Activated CD8-positive, alpha-beta T cell treated with anti-CD3 and anti-CD28 coated beads, Interleukin-2, amount 10 ng/mL, durations not matched to agents 7 days and 5 days (primary cell): ENCODE results near the gene KCTD20. TPM values are rescaled to one million over a fixed set of nuclear protein-coding genes. Genes with fewer than 3 reads are reported as not detected.

Experiments used
- ATAC-seq: fragments of 150-1000 bp; cut with Tn5 transposase; one replicate; pipeline ENCODE4 v1.10.0; 2021; ENCODE audit warnings: moderate library complexity
- CTCF ChIA-PET: fragments of 350-600 bp; sonication (Branson Sonifier 250); formaldehyde crosslinking; loops from one replicate; lab custom pipeline; 2021; ENCODE audit warnings: antibody characterized with exemption; lab: Charles Lee
- POLR2A ChIA-PET: fragments of 350-600 bp; sonication (Branson Sonifier 250); formaldehyde crosslinking; loops from one replicate; lab custom pipeline; 2021; ENCODE audit warnings: antibody characterized with exemption; lab: Charles Lee
- DNase-seq: peaks from one replicate; pipeline ENCODE4 v3.0.0-alpha.2; 2020
- H3K27ac Mint-ChIP-seq: one replicate; pipeline ENCODE4 v1.8.0; 2021; ENCODE audit warnings: mild to moderate bottlenecking, mixed read lengths
- H3K27me3 Mint-ChIP-seq: one replicate; pipeline ENCODE4 v1.8.0; 2021; ENCODE audit warnings: low read depth, mixed read lengths
- H3K36me3 Mint-ChIP-seq: one replicate; pipeline ENCODE4 v1.8.0; 2021; ENCODE audit warnings: low read depth, mixed read lengths
- H3K4me1 Mint-ChIP-seq: one replicate; pipeline ENCODE4 v1.8.0; 2021; ENCODE audit warnings: low read depth, mixed read lengths
- H3K4me3 Mint-ChIP-seq: one replicate; pipeline ENCODE4 v1.8.0; 2021; ENCODE audit warnings: mild to moderate bottlenecking, mixed read lengths
- H3K9me3 Mint-ChIP-seq: one replicate; pipeline ENCODE4 v1.8.0; 2022; ENCODE audit warnings: mixed read lengths; ENCODE audit not compliant: insufficient read depth
- total RNA-seq, 2 experiments: library from RNA; stranded (reverse); gene quantifications; one replicate each; pipeline ENCODE4 v1.2.3, GENCODE V29; 2021

KCTD20 gene
- total RNA-seq, 2 experiments from 2014 or later: 56.5 to 58.9 TPM

DNA sequence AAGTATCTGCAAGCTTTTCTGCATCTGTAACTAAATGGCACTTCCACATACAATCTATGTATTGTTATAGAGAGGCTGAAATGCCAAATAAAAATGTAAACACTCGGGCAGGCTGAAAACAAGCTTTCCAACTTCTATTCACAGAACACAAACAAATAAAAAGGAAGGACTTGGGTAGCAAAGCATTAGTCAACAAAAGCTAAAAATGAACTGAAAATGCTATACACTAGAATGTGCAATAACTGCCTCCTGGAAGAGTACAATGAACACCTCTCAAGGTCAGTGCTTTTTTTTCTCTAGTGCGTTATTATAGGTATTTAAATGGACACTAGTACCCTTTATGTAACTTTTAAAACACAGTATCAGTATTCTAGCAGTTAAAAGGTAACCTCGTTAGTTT lies 73.0 kb downstream of the KCTD20 start:
- Mint-ChIP-seq H3K9me3 (no peaks in the 10 kb centered on the region), H3K36me3 (peaks cover 68% of the 10 kb centered on the region), H3K4me3 (no peak overlapping the region), H3K27me3 (no peaks in the 10 kb centered on the region), H3K4me1 (peaks cover 53% of the 10 kb centered on the region), H3K27ac (no peak overlapping the region)
- POLR2A ChIA-PET: interaction anchor here (0.9 kb wide), 1 partner anchor 28 kb away, joined by 3 read pairs; no protein-coding TSS in a partner anchor
- CTCF ChIA-PET: interaction anchor here (0.5 to 1.8 kb wide), 5 partner anchors 8 to 93 kb away, joined by 3 to 5 read pairs (median 3); no protein-coding TSS in a partner anchor
- ATAC-seq (no peak), DNase-seq (no peak)

DNA sequence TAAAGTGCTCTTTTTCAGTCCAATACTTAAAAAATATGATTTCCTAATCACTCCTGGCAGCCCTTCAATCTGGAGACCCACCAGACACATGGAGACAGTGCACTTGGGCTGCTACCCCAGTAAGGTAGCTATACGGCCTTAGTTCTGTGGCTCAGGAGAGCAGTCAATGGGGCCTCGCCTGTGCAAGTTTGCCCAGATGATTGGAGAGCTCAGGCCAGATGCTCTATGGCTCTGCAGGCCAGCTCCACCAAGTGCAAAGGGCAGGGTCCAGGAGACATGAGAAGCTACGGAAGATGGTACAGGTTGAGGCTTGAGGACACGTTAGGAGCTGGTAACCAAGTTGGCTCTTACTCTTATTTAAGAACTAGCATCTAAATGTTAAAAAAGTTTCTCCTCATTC lies 73.8 kb downstream of the KCTD20 start:
- Mint-ChIP-seq H3K4me1 (peaks cover 53% of the 10 kb centered on the region), H3K27ac (no peak overlapping the region), H3K4me3 (no peak overlapping the region), H3K9me3 (no peaks in the 10 kb centered on the region), H3K36me3 (peaks cover 66% of the 10 kb centered on the region), H3K27me3 (no peaks in the 10 kb centered on the region)
- DNase-seq: no peak
- ChIA-PET CTCF (interaction anchor here (0.9 to 1.7 kb wide), 3 partner anchors 9 to 63 kb away, joined by 3 to 4 read pairs (median 3); no protein-coding TSS in a partner anchor), POLR2A (interaction anchor here (0.9 kb wide), 2 partner anchors 28 to 76 kb away, joined by 3 read pairs; no protein-coding TSS in a partner anchor)
- no peak for ATAC-seq

DNA sequence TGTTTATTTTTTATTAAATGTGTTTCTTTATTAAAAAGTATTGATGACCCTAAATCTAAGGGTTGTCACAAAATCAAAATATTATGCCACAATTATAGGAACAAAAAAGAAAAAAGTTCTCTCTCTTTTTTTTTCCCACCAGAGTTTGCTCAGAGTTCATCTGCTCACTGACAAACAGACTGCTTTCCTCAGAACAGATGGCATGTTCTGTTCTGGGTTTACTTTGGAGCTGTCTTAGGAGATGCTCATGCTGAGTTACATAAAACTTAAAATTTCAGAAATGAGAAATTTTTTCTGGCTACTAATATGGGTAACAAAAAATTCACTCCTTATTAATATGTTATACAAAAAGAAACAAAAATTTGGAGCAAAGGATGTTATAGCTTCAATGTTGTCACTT lies 74.2 kb downstream of the KCTD20 start:
- H3K4me1 Mint-ChIP-seq: peaks cover 53% of the 10 kb centered on the region
- no peaks in the 10 kb centered on the region for H3K27me3 Mint-ChIP-seq
- no peak overlapping the region for H3K4me3 Mint-ChIP-seq
- no peaks in the 10 kb centered on the region for H3K9me3 Mint-ChIP-seq
- H3K36me3 Mint-ChIP-seq: peaks cover 66% of the 10 kb centered on the region
- ChIA-PET CTCF (interaction anchor here (0.9 to 1.7 kb wide), 3 partner anchors 11 to 63 kb away, joined by 3 to 4 read pairs (median 4); no protein-coding TSS in a partner anchor), POLR2A (interaction anchor here (0.9 to 1.1 kb wide), 2 partner anchors 76 to 77 kb away, joined by 3 read pairs; no protein-coding TSS in a partner anchor)
- H3K27ac Mint-ChIP-seq: no peak overlapping the region
- ATAC-seq (no peak), DNase-seq (no peak)

DNA sequence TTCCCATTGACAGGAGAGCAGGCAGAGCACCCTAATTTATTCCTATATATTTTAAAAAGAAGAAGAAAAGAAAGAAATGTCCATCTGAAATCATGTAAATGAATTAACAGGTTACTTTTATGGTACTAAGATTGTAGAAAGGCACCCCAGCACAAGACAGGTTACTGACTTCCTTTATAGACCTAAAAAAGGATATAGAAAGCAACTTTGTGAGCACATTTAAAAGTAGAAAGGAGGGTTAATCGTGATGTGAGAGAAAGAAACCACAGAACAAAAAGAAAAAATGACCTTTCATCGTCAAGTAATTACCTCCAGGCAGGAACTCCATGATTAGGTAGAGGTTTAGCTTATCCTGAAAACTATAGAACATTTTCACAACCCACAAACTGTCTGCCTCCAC lies 74.6 kb downstream of the KCTD20 start:
- Mint-ChIP-seq H3K36me3 (peaks cover 66% of the 10 kb centered on the region), H3K27me3 (no peaks in the 10 kb centered on the region), H3K4me3 (no peak overlapping the region), H3K9me3 (no peaks in the 10 kb centered on the region), H3K27ac (no peak overlapping the region), H3K4me1 (peaks cover 53% of the 10 kb centered on the region)
- no peak for DNase-seq
- ChIA-PET CTCF (interaction anchor here (0.9 to 1.6 kb wide), 2 partner anchors 12 to 62 kb away, joined by 3 to 4 read pairs; no protein-coding TSS in a partner anchor), POLR2A (interaction anchor here (0.9 to 1.1 kb wide), 2 partner anchors 75 to 76 kb away, joined by 3 read pairs; no protein-coding TSS in a partner anchor)
- ATAC-seq: no peak

DNA sequence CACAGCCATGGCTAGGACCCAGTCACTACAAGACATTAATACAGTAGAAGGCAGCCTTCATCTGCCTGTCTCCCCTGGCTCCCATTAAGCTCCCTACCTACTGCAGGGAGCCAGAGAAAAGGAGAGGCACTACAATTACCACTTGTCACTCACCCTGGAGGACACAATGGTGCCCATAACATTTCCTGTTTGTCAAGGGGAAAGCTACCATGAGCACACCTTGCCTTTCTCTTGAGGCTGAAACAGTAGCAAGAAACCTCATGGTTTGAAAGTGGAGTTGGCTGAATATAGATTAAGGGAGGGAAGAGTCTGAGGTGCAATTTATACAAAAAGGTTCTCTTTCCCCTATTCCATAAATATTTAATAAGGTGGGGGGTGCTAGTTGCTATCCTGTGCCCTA lies 76.6 kb downstream of the KCTD20 start:
- H3K4me1 Mint-ChIP-seq: peaks cover 53% of the 10 kb centered on the region
- H3K4me3 Mint-ChIP-seq: no peak overlapping the region
- peaks cover 73% of the 10 kb centered on the region for H3K36me3 Mint-ChIP-seq
- H3K27ac Mint-ChIP-seq: peak overlapping the region; percentile 39
- no peak for DNase-seq
- ATAC-seq: no peak
- POLR2A ChIA-PET: interaction anchor here (1.6 kb wide), 1 partner anchor 80 kb away, joined by 5 read pairs; no protein-coding TSS in a partner anchor
- H3K9me3 Mint-ChIP-seq: no peaks in the 10 kb centered on the region
- CTCF ChIA-PET: interaction anchor here (1.3 to 2.3 kb wide), 3 partner anchors 10 to 60 kb away, joined by 3 to 8 read pairs (median 4); no protein-coding TSS in a partner anchor
- H3K27me3 Mint-ChIP-seq: no peaks in the 10 kb centered on the region

DNA sequence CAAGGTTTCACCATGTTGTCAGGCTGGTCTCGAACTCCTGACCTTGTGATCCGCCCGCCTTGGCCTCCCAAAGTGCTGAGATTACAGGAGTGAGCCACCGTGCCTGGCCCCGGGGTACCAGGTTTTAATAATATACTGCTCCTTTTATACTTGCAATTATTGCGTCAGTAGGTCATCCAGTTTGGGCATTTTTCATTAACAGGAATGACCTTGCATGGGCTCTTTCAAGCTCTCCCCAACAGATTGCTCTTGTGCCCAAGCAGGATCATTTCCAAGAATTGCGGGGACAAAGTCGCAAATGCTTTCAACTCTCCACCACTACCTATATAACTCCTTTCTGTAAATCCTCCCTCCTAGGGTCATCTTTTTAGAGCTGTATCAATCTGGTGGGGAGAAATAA lies 80.7 kb downstream of the KCTD20 start:
- H3K4me3 Mint-ChIP-seq: no peak overlapping the region
- no peaks in the 10 kb centered on the region for H3K9me3 Mint-ChIP-seq
- no peaks in the 10 kb centered on the region for H3K27me3 Mint-ChIP-seq
- H3K4me1 Mint-ChIP-seq: peaks cover 32% of the 10 kb centered on the region
- CTCF ChIA-PET: interaction anchor here (1.3 kb wide), 1 partner anchor 21 kb away, joined by 3 read pairs; no protein-coding TSS in a partner anchor
- POLR2A ChIA-PET: interaction anchor here (1.1 kb wide), 1 partner anchor 12 kb away, joined by 3 read pairs; no protein-coding TSS in a partner anchor
- no peak overlapping the region for H3K27ac Mint-ChIP-seq
- ATAC-seq: no peak
- peaks cover 72% of the 10 kb centered on the region for H3K36me3 Mint-ChIP-seq
- no peak for DNase-seq

DNA sequence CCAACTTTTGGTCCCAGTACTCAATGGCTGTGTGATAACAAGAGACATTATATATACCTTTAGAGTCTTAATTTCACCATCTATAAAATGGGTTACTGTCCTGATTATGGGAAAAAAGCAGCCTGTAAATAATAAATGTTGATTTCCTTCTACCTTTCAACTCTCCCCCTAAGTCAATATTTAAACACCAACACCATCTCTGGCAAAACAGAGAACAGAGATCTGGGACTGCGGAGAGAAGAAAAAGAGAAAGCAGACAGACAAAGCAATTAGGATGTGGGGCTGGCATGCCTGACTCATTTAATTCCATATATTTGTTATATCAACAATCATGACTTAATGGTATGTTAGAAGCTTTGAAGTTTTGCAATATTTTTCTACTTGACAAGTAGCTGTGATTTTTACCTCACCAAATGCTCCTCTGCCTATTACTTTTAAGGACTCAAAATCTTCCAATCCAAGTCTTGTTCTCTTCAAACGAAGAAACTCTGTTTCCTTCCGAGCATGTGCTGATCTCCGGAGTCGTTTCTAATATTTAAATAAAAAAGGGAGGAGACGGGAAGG lies 81.2 kb downstream of the KCTD20 start:
- no peak overlapping the region for H3K27ac Mint-ChIP-seq
- peaks cover 33% of the 10 kb centered on the region for H3K4me1 Mint-ChIP-seq
- H3K9me3 Mint-ChIP-seq: no peaks in the 10 kb centered on the region
- H3K27me3 Mint-ChIP-seq: no peaks in the 10 kb centered on the region
- ATAC-seq (no peak), DNase-seq (no peak)
- ChIA-PET CTCF (interaction anchor here (0.8 to 1.3 kb wide), 2 partner anchors 9 to 21 kb away, joined by 3 read pairs; no protein-coding TSS in a partner anchor), POLR2A (interaction anchor here (1.1 kb wide), 1 partner anchor 13 kb away, joined by 3 read pairs; no protein-coding TSS in a partner anchor)
- no peak overlapping the region for H3K4me3 Mint-ChIP-seq
- H3K36me3 Mint-ChIP-seq: peaks cover 69% of the 10 kb centered on the region

DNA sequence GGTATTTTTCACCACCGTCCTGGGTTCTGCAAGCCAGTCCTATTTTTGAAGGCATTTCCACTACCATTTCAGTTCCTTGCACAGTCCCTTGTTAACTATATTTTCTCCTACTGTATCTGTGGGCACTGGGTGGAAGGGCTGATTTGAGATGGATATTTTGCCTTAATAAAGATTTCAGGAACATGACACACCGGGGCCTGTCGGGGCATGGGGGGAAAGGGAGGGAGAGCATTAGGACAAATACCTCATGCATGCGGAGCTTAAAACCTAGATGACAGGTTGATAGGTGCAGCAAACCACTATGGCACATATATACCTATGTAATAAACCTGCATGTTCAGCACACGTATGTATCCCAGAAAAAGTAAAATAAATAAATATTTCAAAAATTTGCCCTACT lies 82.1 kb downstream of the KCTD20 start:
- Mint-ChIP-seq H3K9me3 (no peaks in the 10 kb centered on the region), H3K4me3 (no peak overlapping the region), H3K36me3 (peaks cover 67% of the 10 kb centered on the region), H3K27me3 (no peaks in the 10 kb centered on the region), H3K4me1 (peaks cover 29% of the 10 kb centered on the region), H3K27ac (no peak overlapping the region)
- CTCF ChIA-PET: no interaction called here
- ATAC-seq (no peak), DNase-seq (no peak)
- POLR2A ChIA-PET: no interaction called here

DNA sequence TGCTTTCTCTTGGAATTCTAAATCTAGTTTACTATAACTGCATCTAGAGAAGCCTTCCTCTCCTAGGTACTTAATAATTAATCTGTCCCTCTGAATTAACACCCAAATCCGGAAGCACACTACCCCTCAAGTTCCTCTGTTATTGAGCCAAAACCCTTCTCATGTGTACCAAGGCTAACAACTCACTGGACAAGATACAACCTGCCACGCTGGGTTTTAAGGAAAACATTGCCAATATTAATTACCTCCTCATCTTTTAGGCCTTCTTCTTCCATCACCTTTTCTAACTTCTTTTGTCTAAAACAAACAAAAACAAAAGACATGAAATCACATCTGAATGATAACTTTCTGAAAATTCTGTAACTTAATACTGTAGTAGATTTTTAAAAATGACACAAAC lies 82.5 kb downstream of the KCTD20 start:
- Mint-ChIP-seq H3K27me3 (no peaks in the 10 kb centered on the region), H3K27ac (no peak overlapping the region), H3K4me3 (no peak overlapping the region), H3K4me1 (peaks cover 24% of the 10 kb centered on the region), H3K36me3 (peaks cover 64% of the 10 kb centered on the region), H3K9me3 (no peaks in the 10 kb centered on the region)
- DNase-seq (no peak), ATAC-seq (no peak)
- POLR2A ChIA-PET: no interaction called here
- CTCF ChIA-PET: no interaction called here

DNA sequence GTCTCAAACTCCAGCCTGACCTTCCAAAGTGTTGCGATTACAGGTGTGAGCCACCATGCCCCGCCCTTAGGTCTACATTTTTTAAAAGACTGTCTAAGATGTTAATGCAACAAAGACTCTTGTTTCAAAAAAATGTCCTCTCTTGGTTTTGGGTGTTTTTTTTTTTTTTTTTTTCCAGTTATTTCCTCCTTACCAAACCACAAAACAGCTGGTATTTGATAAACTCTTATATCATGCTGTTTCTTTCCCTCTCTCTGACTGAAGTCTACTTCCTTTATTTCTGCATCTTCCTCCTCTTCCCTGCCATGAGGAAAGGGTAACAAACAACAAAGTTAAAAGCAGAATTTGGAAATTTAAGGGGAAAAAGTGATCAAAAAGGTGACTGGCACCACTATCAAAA lies 83.3 kb downstream of the KCTD20 start:
- Mint-ChIP-seq H3K4me3 (no peak overlapping the region), H3K36me3 (peaks cover 64% of the 10 kb centered on the region), H3K9me3 (no peaks in the 10 kb centered on the region), H3K27ac (no peak overlapping the region), H3K4me1 (peaks cover 20% of the 10 kb centered on the region), H3K27me3 (no peaks in the 10 kb centered on the region)
- ChIA-PET CTCF (interaction anchor here (1.1 kb wide), 1 partner anchor 102 kb away, joined by 5 read pairs; no protein-coding TSS in a partner anchor), POLR2A (no interaction called here)
- no peak for ATAC-seq
- no peak for DNase-seq

DNA sequence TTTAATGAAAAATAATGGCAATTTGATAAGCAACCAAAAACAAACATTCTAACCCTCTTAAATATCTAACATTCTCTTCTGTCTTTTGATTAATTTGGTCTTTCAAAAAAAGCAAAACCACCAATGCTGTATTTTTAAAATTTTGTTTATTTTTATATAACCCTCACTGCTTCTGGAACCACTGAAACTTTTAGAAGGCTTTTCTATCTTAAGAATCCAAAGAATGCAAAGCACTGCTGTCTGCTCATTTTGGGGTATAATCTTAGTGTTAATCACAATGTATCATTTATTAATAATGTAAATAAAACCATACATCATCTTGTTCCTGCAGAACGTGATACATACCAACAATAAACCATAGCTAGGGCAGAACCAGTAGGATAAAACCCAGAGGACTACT lies 90.5 kb downstream of the KCTD20 start:
- Mint-ChIP-seq H3K4me1 (peaks cover 20% of the 10 kb centered on the region), H3K36me3 (peaks cover 76% of the 10 kb centered on the region)

More for the DNA sequence above, 90.5 kb downstream of the KCTD20 start:
- ChIA-PET POLR2A (no interaction called here), CTCF (interaction anchor here (0.9 to 1.7 kb wide), 2 partner anchors 9 to 12 kb away, joined by 3 to 4 read pairs; no protein-coding TSS in a partner anchor)
- no peak for ATAC-seq
- Mint-ChIP-seq H3K27ac (no peak overlapping the region), H3K4me3 (no peak overlapping the region), H3K9me3 (no peaks in the 10 kb centered on the region), H3K27me3 (no peaks in the 10 kb centered on the region)
- no peak for DNase-seq
